Posterior cingulate gyrus (tissue), 11 donors: ENCODE measurements around the gene RPN2.
A peak's percentile ranks its signal among the peaks of the same experiment; 100 is the strongest.

ENCODE experiments used
- DNase-seq, 10 donors: peaks; one replicate each; pipeline versions ENCODE4 v3.0.0 to v3.0.0-alpha.2; 2020 to 2021; ENCODE audit warnings: mixed read lengths in 3 of 10
- intact Hi-C: fragments of 100-400 bp; cut with DNase I; formaldehyde crosslinking; loops from one replicate; pipeline ENCODE4 v1.15.1; 2023

RPN2 gene

DNA sequence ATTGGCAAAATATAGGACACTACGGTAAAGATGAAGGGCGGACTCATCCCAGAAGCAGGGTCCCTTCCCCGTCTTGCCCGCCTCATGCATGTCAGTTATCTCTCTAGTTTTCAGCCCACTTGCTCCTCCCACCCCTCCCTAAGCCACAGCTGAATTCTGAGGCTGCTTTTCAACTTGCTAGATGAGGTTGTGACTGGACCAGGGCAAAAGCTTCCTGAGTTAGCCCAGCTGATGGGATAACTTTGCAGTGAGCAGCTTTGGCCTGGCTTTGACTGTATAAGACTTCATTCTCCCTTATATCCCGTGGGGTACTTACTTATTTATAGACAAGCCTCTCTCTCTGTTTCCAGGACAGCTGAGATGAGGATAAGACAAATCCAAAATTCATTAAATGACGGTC lies 59.3 kb downstream of the RPN2 start:
- intact Hi-C loops = no loop called here
- DNase-seq = no peak

GRCh38 chr20:37238935-37239451 lies 59.9 kb downstream of the RPN2 start:
- DNase-seq = no peak
- intact Hi-C loops = no loop called here

DNA sequence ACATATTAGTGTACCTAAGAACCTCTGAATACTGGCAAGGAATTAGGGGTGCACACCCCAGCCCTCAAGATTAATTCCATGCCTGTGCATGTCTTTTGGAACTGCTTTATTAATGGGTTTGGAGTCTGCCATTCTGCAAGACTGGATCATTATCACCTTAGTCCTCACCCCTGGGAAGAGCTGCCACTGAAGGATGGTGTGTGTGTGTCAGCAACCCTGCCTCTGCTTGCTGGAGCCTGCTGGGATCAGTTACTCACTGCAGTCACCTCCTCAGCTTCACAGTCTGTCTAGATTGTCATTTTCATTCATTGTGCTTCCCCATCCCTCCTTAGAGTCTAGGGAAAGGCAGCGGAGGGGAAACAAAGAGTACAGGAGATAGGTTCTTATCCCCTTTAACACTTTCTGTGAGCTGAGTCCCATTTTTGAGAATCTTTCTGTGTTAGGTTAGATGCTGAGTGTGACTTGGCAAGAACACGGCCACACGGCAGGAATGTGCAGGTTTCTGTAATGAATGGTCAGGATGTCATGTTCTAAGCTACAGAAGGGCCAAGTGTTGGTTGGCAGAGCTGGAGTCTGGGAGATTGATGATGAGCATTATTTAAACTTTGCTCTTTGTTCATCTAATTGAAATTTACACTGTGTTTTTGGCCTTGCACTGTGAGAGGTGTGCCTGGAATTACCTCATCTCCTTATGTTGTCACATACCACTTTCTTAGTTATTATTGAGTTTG lies 61.4 kb downstream of the RPN2 start:
- intact Hi-C loops = no loop called here

DNA sequence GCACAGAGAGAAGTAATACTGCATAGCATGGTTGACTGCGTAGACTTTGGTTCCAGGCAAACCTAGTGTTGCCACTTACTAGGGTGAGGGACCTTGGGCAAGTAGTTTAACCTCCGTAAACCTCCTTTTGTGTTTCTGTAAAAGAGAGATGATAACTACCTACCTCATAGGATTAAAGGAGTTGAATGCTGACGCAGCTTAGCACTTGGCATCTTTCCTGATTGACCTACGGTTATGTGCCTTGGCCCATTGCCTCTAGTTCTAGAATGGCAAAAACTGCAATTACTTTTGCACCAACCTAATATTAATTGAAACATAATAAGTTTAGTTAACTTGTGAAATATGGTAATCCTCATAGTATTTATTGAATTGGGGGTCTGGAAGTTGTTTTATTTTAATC lies 63.4 kb downstream of the RPN2 start:
- no peak for DNase-seq
- intact Hi-C loops = no loop called here

More for the DNA sequence above, 61.4 kb downstream of the RPN2 start:
- no peak for DNase-seq

- intact Hi-C loops = no loop called here
- no peak for DNase-seq
Observed at GRCh38 chr20:37243076-37243936, 64.2 kb downstream of the RPN2 start.

GRCh38 chr20:37243937-37244571 lies 64.9 kb downstream of the RPN2 start:
- DNase-seq = peak in 1 of 10 donors; percentile 35
- intact Hi-C loops = no loop called here

DNA sequence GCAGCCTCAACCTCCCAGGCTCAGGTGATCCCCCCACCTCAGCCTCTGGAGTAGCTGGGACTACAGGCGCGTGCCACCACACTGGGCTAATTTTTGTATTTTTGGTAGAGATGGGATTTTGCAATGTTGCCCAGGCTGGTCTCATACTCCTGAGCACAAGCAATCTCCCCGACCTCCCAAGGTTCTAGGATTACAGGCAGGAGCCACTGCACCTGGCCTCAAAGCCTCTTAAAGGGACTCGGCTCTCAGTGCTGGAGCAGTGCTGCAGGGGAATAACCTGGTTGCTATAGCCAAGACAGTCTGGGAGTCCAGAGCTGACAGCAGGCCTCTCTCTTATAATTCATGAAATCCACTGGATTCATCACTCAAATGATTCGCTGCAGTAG lies 65.4 kb downstream of the RPN2 start:
- intact Hi-C loops = no loop called here
- no peak for DNase-seq

GRCh38 chr20:37245216-37246150 lies 66.4 kb downstream of the RPN2 start:
- DNase-seq = no peak
- intact Hi-C loops = no loop called here

GRCh38 chr20:37246736-37247135 lies 67.6 kb downstream of the RPN2 start:
- intact Hi-C loops = no loop called here

GRCh38 chr20:37247547-37247946 lies 68.4 kb downstream of the RPN2 start:
- intact Hi-C loops = no loop called here
- no peak for DNase-seq

More at GRCh38 chr20:37246736-37247135, 67.6 kb downstream of the RPN2 start:
- no peak for DNase-seq

- intact Hi-C loops = no loop called here
- no peak for DNase-seq
Observed at GRCh38 chr20:37249304-37249703, 70.2 kb downstream of the RPN2 start.

DNA sequence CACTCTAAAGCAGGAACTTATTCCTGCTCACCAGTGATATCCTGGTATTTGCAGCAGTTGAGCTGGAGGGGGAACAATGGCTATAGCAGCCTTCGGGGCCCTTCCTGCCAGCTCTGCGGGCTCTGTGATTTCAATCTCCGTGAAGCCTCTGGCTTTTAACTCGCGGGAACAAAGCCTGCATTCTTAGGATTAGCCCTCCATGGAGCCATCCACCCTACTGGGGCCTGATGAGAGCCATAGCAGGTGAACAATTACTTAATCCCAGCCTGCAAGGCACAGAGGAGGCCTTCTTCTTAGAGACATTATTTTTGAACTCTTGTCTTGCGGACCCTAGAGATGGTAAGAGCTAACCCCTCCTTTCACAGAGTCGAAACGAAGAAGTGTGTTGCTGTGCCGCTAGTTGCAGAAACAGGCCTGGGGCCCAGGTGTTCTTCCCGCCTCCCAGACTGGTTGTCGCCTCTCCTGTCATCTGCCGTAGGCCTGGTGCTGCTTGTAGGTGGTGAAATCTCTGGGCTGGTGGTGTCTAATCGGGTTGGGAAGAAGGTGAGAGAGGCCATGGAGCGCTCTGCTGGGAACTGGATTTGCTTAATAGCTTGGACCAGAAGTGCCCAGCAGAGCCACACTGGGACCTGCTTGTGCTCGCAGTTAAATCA lies 72.8 kb downstream of the RPN2 start:
- intact Hi-C loops = no loop called here
- peak in 1 of 10 donors; percentile 22 for DNase-seq

GRCh38 chr20:37253087-37253486 lies 74.0 kb downstream of the RPN2 start:
- intact Hi-C loops = no loop called here
- no peak for DNase-seq

DNA sequence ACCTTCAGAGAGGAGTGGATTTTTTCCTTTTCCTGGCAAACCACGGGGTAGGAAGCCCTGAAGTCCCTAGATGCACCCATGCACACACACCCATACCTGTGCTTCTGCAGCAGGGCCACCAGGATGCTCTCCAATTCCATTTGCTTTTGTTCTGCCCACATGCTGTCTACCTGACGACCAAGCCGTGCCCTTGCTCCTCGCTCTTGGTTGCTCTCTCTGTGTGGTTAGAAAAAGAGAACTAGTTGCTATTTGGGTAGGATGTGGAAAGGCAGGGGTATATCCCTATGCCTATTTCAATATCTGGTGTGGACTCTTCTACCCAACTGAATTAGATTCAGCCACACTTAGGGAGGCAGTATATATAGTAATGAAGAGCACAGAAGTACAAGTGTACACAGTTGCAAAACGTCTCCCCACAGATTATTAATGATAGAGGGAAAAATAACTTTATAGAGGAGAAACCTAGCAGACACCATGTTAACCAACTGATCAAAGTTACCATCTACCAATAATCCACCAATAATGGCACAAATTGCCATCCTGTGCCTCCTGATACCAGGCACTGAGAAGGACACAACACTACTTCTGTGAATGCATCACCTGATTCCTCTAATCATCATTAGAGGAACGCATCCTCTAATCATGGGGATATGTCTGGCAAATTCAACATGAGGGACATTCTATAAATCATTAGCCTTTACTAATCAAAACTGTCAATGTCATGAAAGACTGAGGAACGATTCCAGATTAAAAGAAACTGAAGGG lies 75.2 kb downstream of the RPN2 start:
- DNase-seq = no peak
- intact Hi-C loops = no loop called here

DNA sequence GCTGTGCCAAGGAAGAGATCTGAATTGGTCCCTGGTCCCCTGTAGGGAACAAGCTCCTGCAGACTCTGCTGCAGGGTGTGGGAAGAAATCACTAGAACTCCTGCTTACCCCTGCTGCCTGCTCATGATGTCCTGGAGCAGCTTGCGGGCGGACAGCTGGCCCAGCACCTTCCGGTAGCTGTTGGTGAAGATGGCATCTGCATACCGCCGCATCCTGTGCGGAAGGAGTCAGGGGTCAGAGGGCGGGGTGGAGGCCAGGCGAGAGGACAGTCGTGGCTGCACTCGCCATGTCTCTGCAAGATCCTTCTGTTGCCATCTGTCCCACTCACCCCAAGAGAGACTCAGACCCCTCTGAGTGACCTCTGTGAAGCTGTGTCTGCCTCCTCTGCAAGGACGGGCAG lies 77.2 kb downstream of the RPN2 start:
- DNase-seq = no peak

DNA sequence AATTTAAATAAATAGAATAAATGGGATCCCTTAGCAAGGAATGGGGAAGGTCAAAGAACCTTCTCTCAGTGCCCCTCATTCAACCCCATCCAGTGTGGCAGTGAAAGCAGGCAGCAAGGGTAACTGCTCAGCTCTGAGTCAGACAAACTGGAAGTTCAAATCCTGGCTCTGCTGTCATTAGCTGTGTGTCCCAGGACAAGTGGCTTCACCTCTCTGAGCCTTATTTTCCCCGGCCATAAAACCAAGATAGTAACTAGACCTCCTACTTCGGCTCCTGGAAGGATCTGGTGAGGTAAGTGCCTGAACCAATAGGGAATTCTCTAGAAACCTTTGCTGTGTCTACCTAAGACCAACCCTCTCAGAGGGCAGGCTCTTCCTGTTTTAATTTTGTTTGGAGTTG lies 78.4 kb downstream of the RPN2 start:
- intact Hi-C loops = no loop called here
- DNase-seq = no peak

More for the DNA sequence above, 77.2 kb downstream of the RPN2 start:
- intact Hi-C loops = no loop called here

DNA sequence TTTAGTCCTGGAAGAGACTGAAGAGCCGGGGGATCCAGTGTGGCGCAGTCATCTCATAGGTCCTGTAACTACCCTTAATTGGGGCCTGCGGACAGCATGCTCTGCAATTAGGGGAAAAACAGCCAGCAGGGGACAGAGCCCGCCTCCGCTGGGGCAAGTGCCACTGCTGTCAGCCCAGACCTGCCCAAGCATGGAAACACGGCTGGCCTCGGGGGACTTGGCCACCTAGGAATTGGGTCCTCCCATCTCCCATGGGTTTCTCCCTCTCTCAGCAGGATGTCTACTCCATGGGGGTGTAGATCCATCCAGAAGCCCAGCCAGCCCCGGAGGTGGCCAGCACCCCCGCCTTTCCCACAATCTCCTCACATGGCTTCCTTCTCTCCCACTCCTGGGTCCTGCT lies 78.9 kb downstream of the RPN2 start:
- intact Hi-C loops = no loop called here
- no peak for DNase-seq

DNA sequence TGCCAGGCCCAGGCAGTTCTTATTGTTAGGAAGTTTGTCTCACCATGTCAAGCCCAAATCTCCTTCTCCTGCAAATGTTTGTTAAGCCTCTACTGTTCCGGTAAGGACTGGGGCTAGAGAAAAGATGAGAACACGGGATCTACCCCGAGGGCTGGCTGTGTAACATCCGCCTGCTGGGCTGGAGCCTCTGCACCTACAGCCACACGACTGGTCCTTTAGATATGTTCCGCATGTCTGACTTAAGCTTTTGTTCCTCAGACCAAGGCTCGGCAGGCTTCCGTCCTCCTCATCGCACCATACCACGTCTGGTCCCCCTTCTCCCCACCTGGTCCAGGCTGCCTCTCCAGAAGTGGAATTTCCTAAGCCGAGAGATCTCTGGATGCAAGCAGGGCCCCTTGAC lies 79.9 kb downstream of the RPN2 start:
- DNase-seq = no peak

GRCh38 chr20:37259865-37260264 lies 80.7 kb downstream of the RPN2 start:
- no peak for DNase-seq
- intact Hi-C loops = no loop called here

More for the DNA sequence above, 79.9 kb downstream of the RPN2 start:
- intact Hi-C loops = no loop called here
